Naive thymus-derived CD4-positive, alpha-beta T cell (primary cell): ENCODE measurements around the gene A4GNT. TPM values are rescaled to one million over a fixed set of nuclear protein-coding genes. Genes with fewer than 3 reads are reported as not detected.
"Not testable (repeated sequence)": the region's sequence is repeated elsewhere in the genome, so short reads cannot be mapped to it uniquely, and the experiment has no call there.

ENCODE experiments used
- ATAC-seq: fragments of 150-1000 bp; cut with Tn5 transposase; 2 replicates; pipeline ENCODE4 v1.10.0; 2021; ENCODE audit warnings: mild to moderate bottlenecking, moderate library complexity
- CTCF ChIA-PET: fragments of 350-600 bp; sonication (Branson Sonifier 250); formaldehyde crosslinking; loops from one replicate; lab custom pipeline; 2021; ENCODE audit warnings: antibody characterized with exemption; lab: Charles Lee
- POLR2A ChIA-PET: fragments of 350-600 bp; sonication (Branson Sonifier 250); formaldehyde crosslinking; loops from one replicate; lab custom pipeline; 2021; ENCODE audit warnings: antibody characterized with exemption, inconsistent platforms; lab: Charles Lee
- DNase-seq, 9 donors: peaks; one replicate each; pipeline versions ENCODE4 v3.0.0 to v3.0.0-alpha.2; 2020 to 2022; ENCODE audit warnings: mixed read lengths in 1 of 9
- H3K27ac ChIP-seq: one replicate; pipeline ENCODE4 v1.7.0; 2013; ENCODE audit warnings: mild to moderate bottlenecking, low read depth, low read length, moderate library complexity
- H3K27me3 ChIP-seq, 2 donors: one replicate each; pipeline ENCODE4 v1.7.0; 2013; ENCODE audit warnings: low read length in 2 of 2, mild to moderate bottlenecking in 2 of 2, moderate library complexity in 2 of 2; ENCODE audit not compliant: control insufficient read depth in 2 of 2, insufficient read depth in 2 of 2
- H3K36me3 ChIP-seq, 3 experiments: 1 replicate in 2 of 3; 2 replicates in 1 of 3; pipeline ENCODE4 v1.7.0; 2013; ENCODE audit warnings: low read length in 3 of 3, mild to moderate bottlenecking in 3 of 3, moderate library complexity in 1 of 3; ENCODE audit not compliant: insufficient read depth in 3 of 3, control insufficient read depth in 2 of 3
- H3K4me1 ChIP-seq, 2 donors: one replicate each; pipeline ENCODE4 v1.7.0; 2013; ENCODE audit warnings: low read length in 2 of 2, mild to moderate bottlenecking in 2 of 2, moderate library complexity in 1 of 2; ENCODE audit not compliant: control insufficient read depth in 2 of 2, insufficient read depth in 2 of 2
- H3K4me3 ChIP-seq: 2 replicates; pipeline ENCODE4 v1.7.0; 2013; ENCODE audit warnings: mild to moderate bottlenecking, low read length
- H3K9me3 ChIP-seq, 3 experiments: 1 replicate in 2 of 3; 2 replicates in 1 of 3; pipeline ENCODE4 v1.7.0; 2013; ENCODE audit warnings: low read length in 3 of 3; ENCODE audit not compliant: control insufficient read depth in 2 of 3
- H3K27ac Mint-ChIP-seq, 9 donors: one replicate each; pipeline ENCODE4 v1.8.0; 2020 to 2022; ENCODE audit warnings: mixed read lengths in 9 of 9, mild to moderate bottlenecking in 8 of 9, moderate library complexity in 5 of 9, inconsistent platforms in 2 of 9
- H3K27me3 Mint-ChIP-seq, 5 donors: one replicate each; pipeline ENCODE4 v1.8.0; 2021 to 2022; ENCODE audit warnings: mixed read lengths in 5 of 5, mild to moderate bottlenecking in 1 of 5
- H3K36me3 Mint-ChIP-seq, 5 donors: one replicate each; pipeline ENCODE4 v1.8.0; 2020 to 2022; ENCODE audit warnings: mixed read lengths in 5 of 5, mild to moderate bottlenecking in 3 of 5, inconsistent platforms in 1 of 5
- H3K4me1 Mint-ChIP-seq, 7 donors: one replicate each; pipeline ENCODE4 v1.8.0; 2020 to 2022; ENCODE audit warnings: mixed read lengths in 7 of 7, mild to moderate bottlenecking in 3 of 7, inconsistent platforms in 1 of 7
- H3K4me3 Mint-ChIP-seq, 10 donors: one replicate each; pipeline ENCODE4 v1.8.0; 2020 to 2022; ENCODE audit warnings: mild to moderate bottlenecking in 10 of 10, mixed read lengths in 10 of 10, moderate library complexity in 6 of 10, inconsistent platforms in 2 of 10
- H3K9me3 Mint-ChIP-seq, 11 donors: one replicate each; pipeline ENCODE4 v1.8.0; 2020 to 2022; ENCODE audit warnings: mixed read lengths in 11 of 11, mild to moderate bottlenecking in 4 of 11, inconsistent platforms in 1 of 11, moderate library complexity in 1 of 11
- intact Hi-C, 2 donors: fragments of 100-400 bp; cut with micrococcal nuclease; formaldehyde crosslinking; loops; one replicate each; pipeline ENCODE4 v1.15.1; 2023
- polyA plus RNA-seq, 2 donors: library from polyadenylated mRNA; unstranded; fragments of 300-500 nt; fragmentation: Illumina TruSeq; gene quantifications; one replicate each; pipeline ENCODE4 v1.2.3, GENCODE V29; 2021
- total RNA-seq, 6 experiments: library from RNA in 5 of 6; stranded (reverse) in 5 of 6; gene quantifications; 1 replicate in 5 of 6; 2 replicates in 1 of 6; pipeline ENCODE4 v1.2.3 and lab custom pipeline; 2021 to 2026

A4GNT gene
- total and polyA plus RNA-seq, 7 experiments from 2014 or later: not detected

GRCh38 chr3:138165061-138165460 is 32.9 kb upstream of the A4GNT start:
- peaks cover 2 to 21% (median 8%) of the 10 kb centered on the region in 7 donors for H3K4me1 Mint-ChIP-seq
- no peaks in the 10 kb centered on the region for H3K27me3 ChIP-seq
- H3K4me3 ChIP-seq: no peak overlapping the region
- no peak overlapping the region for H3K4me3 Mint-ChIP-seq
- intact Hi-C loops: no loop called here
- DNase-seq (no peak), ATAC-seq (no peak)
- peaks cover 14 to 67% (median 39%) of the 10 kb centered on the region in 5 donors for H3K36me3 Mint-ChIP-seq
- CTCF ChIA-PET: no interaction called here
- peaks cover 3 to 68% (median 11%) of the 10 kb centered on the region in 3 experiments for H3K36me3 ChIP-seq
- POLR2A ChIA-PET: no interaction called here
- no peak overlapping the region for H3K27ac Mint-ChIP-seq
- H3K9me3 Mint-ChIP-seq: no peaks in the 10 kb centered on the region
- H3K4me1 ChIP-seq: no peaks in the 10 kb centered on the region
- no peaks in the 10 kb centered on the region for H3K9me3 ChIP-seq
- no peaks in the 10 kb centered on the region for H3K27me3 Mint-ChIP-seq
- no peak overlapping the region for H3K27ac ChIP-seq

- Histone ChIP-seq H3K27ac (no peak overlapping the region), H3K9me3 (peaks cover 0 to 3% (median 0%) of the 10 kb centered on the region in 3 experiments), H3K4me1 (no peaks in the 10 kb centered on the region), H3K36me3 (peaks cover 0 to 16% (median 0%) of the 10 kb centered on the region in 3 experiments), H3K27me3 (no peaks in the 10 kb centered on the region), H3K4me3 (no peak overlapping the region)
- H3K36me3 Mint-ChIP-seq: peaks cover 0 to 28% (median 18%) of the 10 kb centered on the region in 5 donors
- H3K4me3 Mint-ChIP-seq: no peak overlapping the region
- peaks cover 0 to 25% (median 12%) of the 10 kb centered on the region in 11 donors for H3K9me3 Mint-ChIP-seq
- H3K27me3 Mint-ChIP-seq: peaks cover 0 to 6% (median 0%) of the 10 kb centered on the region in 5 donors
- no peak for ATAC-seq
- no peak for DNase-seq
- no peak overlapping the region for H3K27ac Mint-ChIP-seq
- CTCF ChIA-PET: no interaction called here
- POLR2A ChIA-PET: interaction anchor here (0.7 kb wide), 1 partner anchor 1125 kb away, joined by 4 read pairs; no protein-coding TSS in a partner anchor
- peaks cover 0 to 4% (median 0%) of the 10 kb centered on the region in 7 donors for H3K4me1 Mint-ChIP-seq
- intact Hi-C loops: no loop called here
Observed at GRCh38 chr3:138157743-138158142, 25.6 kb upstream of the A4GNT start.

GRCh38 chr3:138154534-138154933 is 22.3 kb upstream of the A4GNT start:
- peaks cover 0 to 3% (median 0%) of the 10 kb centered on the region in 3 experiments for H3K9me3 ChIP-seq
- no peak for DNase-seq
- H3K36me3 ChIP-seq: no peaks in the 10 kb centered on the region
- H3K4me3 ChIP-seq: no peak overlapping the region
- ChIA-PET CTCF (no interaction called here), POLR2A (no interaction called here)
- no peaks in the 10 kb centered on the region for H3K27me3 ChIP-seq
- Mint-ChIP-seq H3K4me3 (no peak overlapping the region), H3K36me3 (peaks cover 0 to 7% (median 5%) of the 10 kb centered on the region in 5 donors), H3K27ac (no peak overlapping the region), H3K27me3 (peaks cover 0 to 6% (median 0%) of the 10 kb centered on the region in 5 donors), H3K9me3 (peaks cover 0 to 27% (median 12%) of the 10 kb centered on the region in 11 donors), H3K4me1 (peaks cover 0 to 4% (median 0%) of the 10 kb centered on the region in 7 donors)
- H3K27ac ChIP-seq: no peak overlapping the region
- no peaks in the 10 kb centered on the region for H3K4me1 ChIP-seq
- intact Hi-C loops: no loop called here
- no peak for ATAC-seq

GRCh38 chr3:138148503-138148902 is 16.3 kb upstream of the A4GNT start:
- Mint-ChIP-seq H3K4me3 (no peak overlapping the region), H3K4me1 (no peaks in the 10 kb centered on the region), H3K36me3 (peaks cover 0 to 5% (median 0%) of the 10 kb centered on the region in 5 donors), H3K9me3 (peaks cover 0 to 10% (median 2%) of the 10 kb centered on the region in 11 donors), H3K27me3 (peaks cover 0 to 11% (median 0%) of the 10 kb centered on the region in 5 donors), H3K27ac (no peak overlapping the region)
- POLR2A ChIA-PET: interaction anchor here (0.6 kb wide), 1 partner anchor 10 kb away, joined by 3 read pairs; no protein-coding TSS in a partner anchor
- CTCF ChIA-PET: no interaction called here
- no peaks in the 10 kb centered on the region for H3K36me3 ChIP-seq
- no peak overlapping the region for H3K27ac ChIP-seq
- no peaks in the 10 kb centered on the region for H3K4me1 ChIP-seq
- DNase-seq (no peak), ATAC-seq (no peak)
- H3K4me3 ChIP-seq: no peak overlapping the region
- intact Hi-C loops: no loop called here
- H3K9me3 ChIP-seq: no peaks in the 10 kb centered on the region
- no peaks in the 10 kb centered on the region for H3K27me3 ChIP-seq

GRCh38 chr3:138142181-138142580 is 10.0 kb upstream of the A4GNT start:
- H3K27ac Mint-ChIP-seq, H3K36me3 ChIP-seq, H3K9me3 ChIP-seq, DNase-seq, ATAC-seq, POLR2A ChIA-PET, H3K27me3 ChIP-seq, H3K4me1 Mint-ChIP-seq, H3K27ac ChIP-seq, H3K4me3 Mint-ChIP-seq, H3K9me3 Mint-ChIP-seq, H3K4me3 ChIP-seq, H3K36me3 Mint-ChIP-seq, H3K4me1 ChIP-seq, intact Hi-C loops: not testable (repeated sequence)
- H3K27me3 Mint-ChIP-seq: peaks cover 0 to 35% (median 11%) of the 10 kb centered on the region in 5 donors
- CTCF ChIA-PET: interaction anchor here (0.7 kb wide), 1 partner anchor 183 kb away, joined by 6 read pairs; no protein-coding TSS in a partner anchor

GRCh38 chr3:138140940-138141339 is 8.8 kb upstream of the A4GNT start:
- intact Hi-C loops: no loop called here
- POLR2A ChIA-PET: no interaction called here
- Mint-ChIP-seq H3K27me3 (peaks cover 0 to 33% (median 11%) of the 10 kb centered on the region in 5 donors), H3K4me3 (no peak overlapping the region), H3K9me3 (peaks cover 0 to 3% (median 0%) of the 10 kb centered on the region in 11 donors), H3K27ac (no peak overlapping the region), H3K36me3 (no peaks in the 10 kb centered on the region), H3K4me1 (no peaks in the 10 kb centered on the region)
- no peaks in the 10 kb centered on the region for H3K36me3 ChIP-seq
- CTCF ChIA-PET: no interaction called here
- H3K9me3 ChIP-seq: no peaks in the 10 kb centered on the region
- no peak for ATAC-seq
- H3K4me3 ChIP-seq: no peak overlapping the region
- no peak for DNase-seq
- no peaks in the 10 kb centered on the region for H3K4me1 ChIP-seq
- H3K27me3 ChIP-seq: no peaks in the 10 kb centered on the region
- H3K27ac ChIP-seq: no peak overlapping the region

GRCh38 chr3:138139691-138140090 is 7.5 kb upstream of the A4GNT start:
- Histone ChIP-seq H3K36me3 (no peaks in the 10 kb centered on the region), H3K27me3 (no peaks in the 10 kb centered on the region), H3K27ac (no peak overlapping the region), H3K4me3 (no peak overlapping the region), H3K4me1 (no peaks in the 10 kb centered on the region), H3K9me3 (no peaks in the 10 kb centered on the region)
- DNase-seq (no peak), ATAC-seq (no peak)
- Mint-ChIP-seq H3K9me3 (peaks cover 0 to 3% (median 0%) of the 10 kb centered on the region in 11 donors), H3K4me3 (no peak overlapping the region), H3K4me1 (peaks cover 0 to under 1% (median 0%) of the 10 kb centered on the region in 7 donors), H3K27ac (no peak overlapping the region), H3K36me3 (no peaks in the 10 kb centered on the region), H3K27me3 (peaks cover 0 to 34% (median 13%) of the 10 kb centered on the region in 5 donors)
- ChIA-PET CTCF (no interaction called here), POLR2A (no interaction called here)
- intact Hi-C loops: no loop called here
